ENCODE data around the gene SNAP23. TPM values are rescaled to one million over a fixed set of nuclear protein-coding genes. Genes with fewer than 3 reads are reported as not detected.

The SNAP23 gene
- total RNA-seq, 1 donor from 2014 or later: 85.6 TPM

GRCh38 chr15:42490291-42490670, 5.2 kb upstream of the SNAP23 start:
- Mint-ChIP-seq H3K4me1 (ENCODE audit: low read depth) (peaks cover 49% of the 10 kb centered on the region), H3K27ac (ENCODE audit: unreplicated experiment) (peak overlapping the region; percentile 100), H3K27me3 (ENCODE audit: low read depth) (no peaks in the 10 kb centered on the region), H3K36me3 (ENCODE audit: low read depth) (no peaks in the 10 kb centered on the region), H3K9me3 (ENCODE audit: low read depth) (no peaks in the 10 kb centered on the region), H3K4me3 (ENCODE audit: unreplicated experiment) (peak overlapping the region; percentile 88)
- no peak for DNase-seq (ENCODE audit: low spot score)
- TF ChIP-seq, protein P1, sequence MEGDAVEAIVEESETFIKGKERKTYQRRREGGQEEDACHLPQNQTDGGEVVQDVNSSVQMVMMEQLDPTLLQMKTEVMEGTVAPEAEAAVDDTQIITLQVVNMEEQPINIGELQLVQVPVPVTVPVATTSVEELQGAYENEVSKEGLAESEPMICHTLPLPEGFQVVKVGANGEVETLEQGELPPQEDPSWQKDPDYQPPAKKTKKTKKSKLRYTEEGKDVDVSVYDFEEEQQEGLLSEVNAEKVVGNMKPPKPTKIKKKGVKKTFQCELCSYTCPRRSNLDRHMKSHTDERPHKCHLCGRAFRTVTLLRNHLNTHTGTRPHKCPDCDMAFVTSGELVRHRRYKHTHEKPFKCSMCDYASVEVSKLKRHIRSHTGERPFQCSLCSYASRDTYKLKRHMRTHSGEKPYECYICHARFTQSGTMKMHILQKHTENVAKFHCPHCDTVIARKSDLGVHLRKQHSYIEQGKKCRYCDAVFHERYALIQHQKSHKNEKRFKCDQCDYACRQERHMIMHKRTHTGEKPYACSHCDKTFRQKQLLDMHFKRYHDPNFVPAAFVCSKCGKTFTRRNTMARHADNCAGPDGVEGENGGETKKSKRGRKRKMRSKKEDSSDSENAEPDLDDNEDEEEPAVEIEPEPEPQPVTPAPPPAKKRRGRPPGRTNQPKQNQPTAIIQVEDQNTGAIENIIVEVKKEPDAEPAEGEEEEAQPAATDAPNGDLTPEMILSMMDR (IDR thresholded peaks at IDR 0.05): no peak

DNA sequence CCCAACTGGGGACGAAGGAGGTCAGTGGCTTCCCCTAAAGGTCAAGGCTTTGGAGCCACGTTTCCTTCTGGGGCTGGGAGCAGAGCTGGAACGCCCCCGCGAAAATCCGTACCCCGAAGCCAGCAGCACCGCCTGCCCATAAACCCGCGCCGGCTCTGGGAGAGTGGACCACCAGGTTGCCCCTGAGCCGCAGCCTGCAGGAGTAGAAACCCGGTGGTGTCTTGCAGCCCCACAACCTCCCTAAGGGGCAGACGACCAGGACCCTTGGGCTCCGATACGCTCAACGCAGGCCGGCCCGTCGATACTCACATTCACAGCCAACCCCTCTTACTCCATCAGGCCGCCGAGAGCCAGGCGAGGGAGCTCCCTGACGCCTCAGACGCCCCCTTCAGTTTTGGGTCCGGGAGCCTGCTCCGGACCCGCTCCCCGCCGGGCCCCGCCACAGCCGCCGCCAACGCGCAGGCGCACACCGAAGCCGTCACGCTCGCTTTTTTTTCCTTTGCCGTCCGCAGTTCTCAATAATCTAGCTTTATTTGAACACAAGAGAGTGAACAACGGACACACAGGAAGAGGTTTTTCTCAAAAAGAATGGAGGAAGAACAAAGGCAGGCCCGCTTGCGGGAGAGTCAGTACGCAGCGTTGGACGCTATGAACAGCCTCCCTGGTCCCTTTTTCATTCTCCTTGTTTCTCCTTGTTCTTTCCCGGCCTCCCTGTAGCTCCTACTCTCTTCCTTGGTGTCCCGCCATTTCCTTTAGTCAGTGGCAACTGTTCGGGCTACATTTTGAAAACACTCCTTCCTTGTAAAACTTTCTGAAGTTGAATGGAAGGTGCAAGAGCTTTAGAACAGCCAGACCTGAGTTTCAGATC, 4.5 kb upstream of the SNAP23 start, which contains the start of gene ZNF106:
Gene ZNF106 (minus strand): TSS at position 471 of the 868 bp plus-strand sequence. CDS start 18,852 bp downstream, outside the sequence.
- Mint-ChIP-seq H3K4me1 (ENCODE audit: low read depth) (peaks cover 48% of the 10 kb centered on the region), H3K27me3 (ENCODE audit: low read depth) (no peaks in the 10 kb centered on the region), H3K36me3 (ENCODE audit: low read depth) (no peaks in the 10 kb centered on the region), H3K4me3 (ENCODE audit: unreplicated experiment) (peak within 1 kb of the TSS; percentile 88), H3K27ac (ENCODE audit: unreplicated experiment) (peak within 1 kb of the TSS; percentile 100), H3K9me3 (ENCODE audit: low read depth) (no peaks in the 10 kb centered on the region)
- TF ChIP-seq, protein P1 (IDR thresholded peaks at IDR 0.05): peak; percentile 49
- DNase-seq (ENCODE audit: low spot score): no peak

DNA sequence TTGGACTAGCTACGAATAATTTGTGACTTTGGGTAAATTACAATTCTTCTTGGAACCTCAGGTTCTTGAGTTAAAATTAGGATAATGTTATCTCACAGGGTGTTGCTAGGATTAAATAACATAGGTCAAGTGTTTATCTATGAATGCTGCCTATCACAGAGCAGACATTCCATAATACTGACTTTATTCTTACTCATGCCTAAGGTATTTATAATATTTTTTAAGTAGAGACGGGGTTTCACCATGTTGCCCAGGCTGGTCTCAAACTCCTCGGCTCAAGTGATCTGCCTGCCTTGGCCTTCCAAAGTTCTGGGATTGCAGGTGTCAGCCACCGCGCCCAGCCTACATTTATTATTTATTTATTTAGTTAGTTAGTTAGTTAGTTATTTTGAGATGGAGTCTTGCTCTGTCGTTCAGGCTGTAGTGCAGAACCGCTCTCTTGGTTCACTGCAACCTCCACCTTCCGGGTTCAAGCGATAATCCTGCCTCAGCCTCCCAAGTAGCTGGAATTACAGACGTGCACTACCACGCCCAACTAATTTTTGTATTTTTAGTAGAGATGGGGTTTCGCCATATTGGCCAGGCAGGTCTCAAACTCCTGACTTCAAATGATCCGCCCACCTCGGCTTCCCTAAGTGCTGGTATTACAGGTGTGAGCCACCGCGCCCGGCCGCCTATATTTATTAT, 3.8 kb upstream of the SNAP23 start:
- no peaks in the 10 kb centered on the region for H3K9me3 Mint-ChIP-seq (ENCODE audit: low read depth)
- H3K4me1 Mint-ChIP-seq (ENCODE audit: low read depth): peaks cover 56% of the 10 kb centered on the region
- peak overlapping the region; percentile 88 for H3K4me3 Mint-ChIP-seq (ENCODE audit: unreplicated experiment)
- DNase-seq (ENCODE audit: low spot score): no peak
- TF ChIP-seq, protein P1 (IDR thresholded peaks at IDR 0.05): no peak
- H3K36me3 Mint-ChIP-seq (ENCODE audit: low read depth): no peaks in the 10 kb centered on the region
- no peaks in the 10 kb centered on the region for H3K27me3 Mint-ChIP-seq (ENCODE audit: low read depth)
- H3K27ac Mint-ChIP-seq (ENCODE audit: unreplicated experiment): peak overlapping the region; percentile 100

DNA sequence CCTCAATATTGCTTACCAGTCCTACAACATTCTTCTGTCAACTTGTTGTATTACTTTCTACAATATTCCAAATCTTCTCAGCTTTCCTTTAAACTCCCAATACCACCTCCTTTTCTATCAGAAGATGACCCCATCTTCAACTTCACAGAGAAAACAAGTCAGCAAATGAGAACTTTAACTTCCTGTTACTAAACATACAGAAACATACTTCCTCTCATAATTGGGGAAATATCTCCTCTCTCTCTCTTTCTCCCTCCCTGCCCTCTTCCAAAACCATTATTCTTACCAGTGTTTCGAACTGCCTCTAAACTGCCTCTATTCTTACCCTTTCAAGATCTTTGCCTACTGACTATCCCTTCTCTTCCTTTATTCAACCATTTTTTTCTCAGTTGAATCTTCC, 1.8 kb upstream of the SNAP23 start:
- peak overlapping the region; percentile 27 for H3K4me3 Mint-ChIP-seq (ENCODE audit: unreplicated experiment)
- TF ChIP-seq, protein P1 (IDR thresholded peaks at IDR 0.05): no peak

GRCh38 chr15:42494998-42495360, 455 bp upstream of the SNAP23 start:
- no peaks in the 10 kb centered on the region for H3K9me3 Mint-ChIP-seq (ENCODE audit: low read depth)
- H3K36me3 Mint-ChIP-seq (ENCODE audit: low read depth): no peaks in the 10 kb centered on the region
- peak overlapping the region; percentile 97 for H3K27ac Mint-ChIP-seq (ENCODE audit: unreplicated experiment)
- H3K4me3 Mint-ChIP-seq (ENCODE audit: unreplicated experiment): peak overlapping the region; percentile 95
- H3K27me3 Mint-ChIP-seq (ENCODE audit: low read depth): no peaks in the 10 kb centered on the region
- TF ChIP-seq, protein P1 (IDR thresholded peaks at IDR 0.05): no peak
- peaks cover 67% of the 10 kb centered on the region for H3K4me1 Mint-ChIP-seq (ENCODE audit: low read depth)
- no peak for DNase-seq (ENCODE audit: low spot score)

More for the DNA sequence above, 1.8 kb upstream of the SNAP23 start:
- Mint-ChIP-seq H3K36me3 (ENCODE audit: low read depth) (no peaks in the 10 kb centered on the region), H3K27me3 (ENCODE audit: low read depth) (no peaks in the 10 kb centered on the region), H3K27ac (ENCODE audit: unreplicated experiment) (peak overlapping the region; percentile 97), H3K4me1 (ENCODE audit: low read depth) (peaks cover 61% of the 10 kb centered on the region), H3K9me3 (ENCODE audit: low read depth) (no peaks in the 10 kb centered on the region)
- DNase-seq (ENCODE audit: low spot score): no peak
